ENCODE results near the gene SERTAD4.

DNA sequence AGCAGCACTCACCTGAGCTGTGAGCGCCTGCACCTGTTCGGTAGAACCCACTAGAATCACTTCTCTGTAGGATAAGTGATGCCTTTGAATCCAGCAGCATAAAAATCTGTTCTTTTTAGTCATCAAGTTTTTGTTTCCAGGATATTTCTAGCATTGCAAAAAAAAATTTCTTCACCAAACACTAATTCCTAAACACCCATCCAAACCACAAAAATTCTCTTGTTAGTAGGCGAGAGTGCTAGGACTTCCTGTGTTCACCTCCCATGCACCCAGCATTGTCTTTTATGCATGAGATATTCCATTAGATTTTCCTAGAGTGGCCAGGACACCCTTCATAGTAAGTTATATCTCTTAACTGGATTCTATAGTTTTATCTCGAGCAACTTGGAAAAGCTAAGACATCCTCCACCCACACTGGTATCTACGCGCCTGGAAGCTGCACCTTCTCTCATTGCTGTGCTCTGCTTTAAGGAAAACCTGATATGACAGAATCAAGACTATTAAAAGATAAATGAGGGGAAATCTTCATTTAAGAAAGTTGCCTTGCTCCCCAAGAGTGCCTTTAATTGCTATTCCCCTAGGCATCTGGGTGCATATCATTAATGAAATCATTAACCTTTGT lies 12.3 kb downstream of the SERTAD4 start:
- TF ChIP-seq, protein P1, sequence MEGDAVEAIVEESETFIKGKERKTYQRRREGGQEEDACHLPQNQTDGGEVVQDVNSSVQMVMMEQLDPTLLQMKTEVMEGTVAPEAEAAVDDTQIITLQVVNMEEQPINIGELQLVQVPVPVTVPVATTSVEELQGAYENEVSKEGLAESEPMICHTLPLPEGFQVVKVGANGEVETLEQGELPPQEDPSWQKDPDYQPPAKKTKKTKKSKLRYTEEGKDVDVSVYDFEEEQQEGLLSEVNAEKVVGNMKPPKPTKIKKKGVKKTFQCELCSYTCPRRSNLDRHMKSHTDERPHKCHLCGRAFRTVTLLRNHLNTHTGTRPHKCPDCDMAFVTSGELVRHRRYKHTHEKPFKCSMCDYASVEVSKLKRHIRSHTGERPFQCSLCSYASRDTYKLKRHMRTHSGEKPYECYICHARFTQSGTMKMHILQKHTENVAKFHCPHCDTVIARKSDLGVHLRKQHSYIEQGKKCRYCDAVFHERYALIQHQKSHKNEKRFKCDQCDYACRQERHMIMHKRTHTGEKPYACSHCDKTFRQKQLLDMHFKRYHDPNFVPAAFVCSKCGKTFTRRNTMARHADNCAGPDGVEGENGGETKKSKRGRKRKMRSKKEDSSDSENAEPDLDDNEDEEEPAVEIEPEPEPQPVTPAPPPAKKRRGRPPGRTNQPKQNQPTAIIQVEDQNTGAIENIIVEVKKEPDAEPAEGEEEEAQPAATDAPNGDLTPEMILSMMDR (conservative IDR thresholded peaks at IDR 0.05; ENCODE audit: low read depth, low read length), result no peak
- TF ChIP-seq EZH2 (IDR thresholded peaks at IDR 0.05; ENCODE audit: low read length, unreplicated experiment), result no peak
